Dendritic cell treated with granulocyte-macrophage colony-stimulating factor and Interleukin-4, amounts not matched to agents 40 ng/mL and 50 ng/mL, for 4 days (primary cell): Measurements from ENCODE around the gene MX1.

Experiments
- H3K27ac Mint-ChIP-seq: one replicate; pipeline ENCODE4 v1.8.0; 2022; ENCODE audit warnings: mild to moderate bottlenecking, mixed read lengths
- H3K27me3 Mint-ChIP-seq: one replicate; pipeline ENCODE4 v1.8.0; 2022; ENCODE audit warnings: mild to moderate bottlenecking, mixed read lengths
- H3K36me3 Mint-ChIP-seq: one replicate; pipeline ENCODE4 v1.8.0; 2022; ENCODE audit warnings: low read depth, mixed read lengths
- H3K4me1 Mint-ChIP-seq: one replicate; pipeline ENCODE4 v1.8.0; 2022; ENCODE audit warnings: low read depth, mixed read lengths
- H3K4me3 Mint-ChIP-seq: one replicate; pipeline ENCODE4 v1.8.0; 2022; ENCODE audit warnings: mild to moderate bottlenecking, moderate library complexity, mixed read lengths
- H3K9me3 Mint-ChIP-seq: one replicate; pipeline ENCODE4 v1.8.0; 2022; ENCODE audit warnings: mixed read lengths
- intact Hi-C: fragments of 100-400 bp; cut with micrococcal nuclease; formaldehyde crosslinking; loops from one replicate; pipeline ENCODE4 v1.15.0; 2022

The MX1 gene, protein sequence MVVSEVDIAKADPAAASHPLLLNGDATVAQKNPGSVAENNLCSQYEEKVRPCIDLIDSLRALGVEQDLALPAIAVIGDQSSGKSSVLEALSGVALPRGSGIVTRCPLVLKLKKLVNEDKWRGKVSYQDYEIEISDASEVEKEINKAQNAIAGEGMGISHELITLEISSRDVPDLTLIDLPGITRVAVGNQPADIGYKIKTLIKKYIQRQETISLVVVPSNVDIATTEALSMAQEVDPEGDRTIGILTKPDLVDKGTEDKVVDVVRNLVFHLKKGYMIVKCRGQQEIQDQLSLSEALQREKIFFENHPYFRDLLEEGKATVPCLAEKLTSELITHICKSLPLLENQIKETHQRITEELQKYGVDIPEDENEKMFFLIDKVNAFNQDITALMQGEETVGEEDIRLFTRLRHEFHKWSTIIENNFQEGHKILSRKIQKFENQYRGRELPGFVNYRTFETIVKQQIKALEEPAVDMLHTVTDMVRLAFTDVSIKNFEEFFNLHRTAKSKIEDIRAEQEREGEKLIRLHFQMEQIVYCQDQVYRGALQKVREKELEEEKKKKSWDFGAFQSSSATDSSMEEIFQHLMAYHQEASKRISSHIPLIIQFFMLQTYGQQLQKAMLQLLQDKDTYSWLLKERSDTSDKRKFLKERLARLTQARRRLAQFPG

DNA sequence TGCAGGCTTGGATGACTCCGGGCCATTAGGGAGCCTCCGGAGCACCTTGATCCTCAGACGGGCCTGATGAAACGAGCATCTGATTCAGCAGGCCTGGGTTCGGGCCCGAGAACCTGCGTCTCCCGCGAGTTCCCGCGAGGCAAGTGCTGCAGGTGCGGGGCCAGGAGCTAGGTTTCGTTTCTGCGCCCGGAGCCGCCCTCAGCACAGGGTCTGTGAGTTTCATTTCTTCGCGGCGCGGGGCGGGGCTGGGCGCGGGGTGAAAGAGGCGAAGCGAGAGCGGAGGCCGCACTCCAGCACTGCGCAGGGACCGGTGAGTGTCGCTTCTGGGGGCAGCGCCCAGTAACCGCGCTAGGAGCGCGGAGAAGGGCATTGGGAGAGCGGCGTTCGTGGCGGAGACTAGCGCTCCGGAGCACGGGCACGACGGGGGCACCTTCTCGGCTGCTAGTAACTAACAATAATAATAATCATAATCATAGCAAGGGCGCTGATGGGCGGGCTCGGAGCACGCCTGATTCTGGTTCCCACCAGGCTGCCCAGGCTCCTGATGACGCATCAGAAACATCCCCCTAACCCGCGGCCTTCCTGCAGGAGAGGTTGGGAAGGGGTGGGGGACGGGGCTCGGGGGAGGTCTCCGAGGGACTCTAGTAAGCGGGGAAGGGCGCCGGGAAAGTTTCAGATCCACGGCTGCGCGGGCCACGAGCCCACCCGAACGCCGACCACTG, at the start of gene MX1:
MX1 (plus strand) TSS at position 286 of the 722 bp plus-strand sequence. CDS start 5,832 bp downstream, outside the sequence.
- peaks cover 7% of the 10 kb centered on the region for H3K36me3 Mint-ChIP-seq
- peak within 1 kb of the TSS; percentile 87 for H3K27ac Mint-ChIP-seq
- intact Hi-C loops, result no loop called here

DNA sequence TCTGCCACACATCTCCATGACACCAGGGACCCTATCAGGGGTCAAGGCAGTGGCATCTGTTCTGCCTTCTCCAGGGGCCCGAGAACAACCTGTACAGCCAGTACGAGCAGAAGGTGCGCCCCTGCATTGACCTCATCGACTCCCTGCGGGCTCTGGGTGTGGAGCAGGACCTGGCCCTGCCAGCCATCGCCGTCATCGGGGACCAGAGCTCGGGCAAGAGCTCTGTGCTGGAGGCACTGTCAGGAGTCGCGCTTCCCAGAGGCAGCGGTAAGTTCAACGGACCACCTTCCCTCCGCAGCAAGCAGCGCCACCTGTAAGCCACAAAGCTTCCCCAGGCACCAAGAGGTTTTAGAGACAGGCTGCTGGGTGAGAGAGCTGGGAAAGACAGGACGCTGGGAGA, 48.3 kb upstream of the MX1 start:
- Mint-ChIP-seq H3K36me3 (peaks cover 76% of the 10 kb centered on the region), H3K4me1 (no peaks in the 10 kb centered on the region), H3K27ac (no peak overlapping the region)

More for the DNA sequence above, at the start of gene MX1:
- Mint-ChIP-seq H3K9me3 (no peaks in the 10 kb centered on the region), H3K4me1 (peaks cover 48% of the 10 kb centered on the region), H3K27me3 (peaks cover 24% of the 10 kb centered on the region), H3K4me3 (peak within 1 kb of the TSS; percentile 91)

DNA sequence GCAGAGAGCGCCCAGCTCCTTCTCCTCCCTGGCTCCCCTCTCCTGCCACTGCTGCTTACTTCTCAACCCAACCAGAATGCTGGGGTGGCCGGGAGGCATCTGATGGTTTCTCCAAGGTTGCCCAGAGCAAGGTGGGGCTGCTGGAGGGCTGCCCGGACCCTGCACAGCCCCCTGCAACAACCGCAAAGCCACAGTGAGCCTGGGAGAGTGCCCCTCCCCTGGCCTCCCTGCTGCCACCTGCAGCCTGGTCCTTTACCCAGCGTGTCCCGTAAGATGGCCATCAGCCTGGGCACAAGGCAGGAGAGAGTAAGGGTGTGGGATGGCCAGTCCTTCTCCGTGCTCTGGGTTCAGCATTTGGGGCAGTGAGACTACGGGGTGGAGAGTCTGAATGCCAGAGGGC, 47.2 kb upstream of the MX1 start:
- Mint-ChIP-seq H3K36me3 (peaks cover 82% of the 10 kb centered on the region), H3K4me3 (no peak overlapping the region), H3K27me3 (no peaks in the 10 kb centered on the region), H3K4me1 (no peaks in the 10 kb centered on the region), H3K9me3 (peaks cover 6% of the 10 kb centered on the region), H3K27ac (no peak overlapping the region)
- intact Hi-C loops, result no loop called here

More for the DNA sequence above, 48.3 kb upstream of the MX1 start:
- no peaks in the 10 kb centered on the region for H3K27me3 Mint-ChIP-seq
- peaks cover 6% of the 10 kb centered on the region for H3K9me3 Mint-ChIP-seq
- intact Hi-C loops, result no loop called here
- H3K4me3 Mint-ChIP-seq, result no peak overlapping the region

DNA sequence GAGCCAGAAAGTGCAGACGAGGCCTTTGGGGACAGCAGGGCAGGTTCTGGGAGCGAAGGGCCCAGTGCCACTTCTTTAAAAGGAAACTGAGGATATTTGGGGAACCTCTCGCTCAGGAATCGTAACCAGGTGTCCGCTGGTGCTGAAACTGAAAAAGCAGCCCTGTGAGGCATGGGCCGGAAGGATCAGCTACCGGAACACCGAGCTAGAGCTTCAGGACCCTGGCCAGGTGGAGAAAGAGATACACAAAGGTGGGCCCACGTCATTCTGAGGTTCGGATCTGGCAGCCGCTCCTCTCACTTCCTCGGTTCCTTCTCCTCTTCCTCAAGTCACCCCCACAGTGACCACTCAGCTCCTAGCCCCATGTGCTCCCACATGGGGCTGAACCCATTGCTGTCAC, 46.1 kb upstream of the MX1 start:
- peaks cover 86% of the 10 kb centered on the region for H3K36me3 Mint-ChIP-seq
- H3K4me3 Mint-ChIP-seq, result no peak overlapping the region
- intact Hi-C loops, result no loop called here
- H3K27me3 Mint-ChIP-seq, result no peaks in the 10 kb centered on the region
- H3K4me1 Mint-ChIP-seq, result no peaks in the 10 kb centered on the region
- H3K27ac Mint-ChIP-seq, result no peak overlapping the region
- H3K9me3 Mint-ChIP-seq, result peaks cover 6% of the 10 kb centered on the region

DNA sequence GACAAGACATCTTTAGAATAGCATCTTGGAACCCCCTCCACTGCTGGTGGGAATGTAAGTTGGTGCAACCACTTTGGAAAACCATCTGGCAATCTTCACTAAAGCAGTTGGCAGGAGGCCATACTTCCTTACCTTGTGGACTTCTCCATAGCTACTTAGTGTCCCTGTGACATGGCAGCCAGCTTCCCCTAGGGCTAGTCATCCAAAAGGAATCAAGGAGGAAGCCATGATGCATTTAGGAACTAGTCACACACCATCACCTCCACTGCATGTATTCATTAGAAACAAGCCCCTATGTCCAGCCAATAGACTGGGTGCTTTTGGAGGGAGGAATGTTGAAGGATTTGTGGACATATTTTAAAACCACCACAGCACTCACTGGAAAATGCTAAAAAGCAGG, 44.3 kb upstream of the MX1 start:
- H3K27me3 Mint-ChIP-seq, result no peaks in the 10 kb centered on the region
- no peak overlapping the region for H3K27ac Mint-ChIP-seq
- intact Hi-C loops, result no loop called here
- no peaks in the 10 kb centered on the region for H3K4me1 Mint-ChIP-seq
- H3K36me3 Mint-ChIP-seq, result peaks cover 89% of the 10 kb centered on the region
- H3K9me3 Mint-ChIP-seq, result peaks cover 6% of the 10 kb centered on the region
- H3K4me3 Mint-ChIP-seq, result no peak overlapping the region

DNA sequence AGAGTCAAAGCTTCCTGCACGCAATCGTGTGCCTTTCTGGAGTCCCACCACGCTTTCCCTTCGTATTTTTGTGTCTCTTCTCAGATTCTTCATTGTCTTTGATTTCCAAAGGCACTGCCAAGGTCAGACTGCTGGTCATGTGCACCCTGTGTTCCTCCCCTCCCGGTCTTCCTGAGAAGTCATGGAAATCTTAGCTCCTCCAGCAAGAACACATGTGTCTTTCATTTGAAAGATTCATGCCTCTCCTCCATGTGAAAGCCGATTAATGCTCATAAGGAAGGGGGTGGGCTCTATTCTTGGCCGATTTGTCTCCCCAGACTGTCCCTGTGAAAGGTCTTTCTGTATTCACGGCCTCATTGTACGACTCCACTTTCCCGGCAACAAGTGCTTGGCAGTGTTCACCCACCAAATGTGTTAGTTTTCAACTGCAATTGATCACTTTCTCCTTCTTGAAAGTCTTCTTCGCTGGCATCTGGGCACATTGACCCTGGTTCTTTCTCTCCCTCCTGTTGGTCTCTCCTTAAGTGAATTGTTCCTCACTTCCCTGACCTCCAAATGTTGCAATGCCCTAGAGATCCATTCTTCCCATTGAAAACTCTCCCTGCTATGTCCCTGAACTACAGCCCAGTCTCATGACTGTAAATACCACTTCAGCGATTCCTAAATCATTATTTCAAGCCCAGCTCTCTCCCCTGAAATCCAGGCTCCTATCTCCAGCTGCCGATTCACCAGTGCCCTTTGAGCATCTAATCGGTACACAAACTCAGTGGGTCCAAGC, 38.8 kb upstream of the MX1 start:
- Mint-ChIP-seq H3K27me3 (no peaks in the 10 kb centered on the region), H3K9me3 (no peaks in the 10 kb centered on the region), H3K27ac (no peak overlapping the region), H3K4me3 (no peak overlapping the region), H3K36me3 (peaks cover 70% of the 10 kb centered on the region), H3K4me1 (no peaks in the 10 kb centered on the region)
- intact Hi-C loops, result no loop called here

DNA sequence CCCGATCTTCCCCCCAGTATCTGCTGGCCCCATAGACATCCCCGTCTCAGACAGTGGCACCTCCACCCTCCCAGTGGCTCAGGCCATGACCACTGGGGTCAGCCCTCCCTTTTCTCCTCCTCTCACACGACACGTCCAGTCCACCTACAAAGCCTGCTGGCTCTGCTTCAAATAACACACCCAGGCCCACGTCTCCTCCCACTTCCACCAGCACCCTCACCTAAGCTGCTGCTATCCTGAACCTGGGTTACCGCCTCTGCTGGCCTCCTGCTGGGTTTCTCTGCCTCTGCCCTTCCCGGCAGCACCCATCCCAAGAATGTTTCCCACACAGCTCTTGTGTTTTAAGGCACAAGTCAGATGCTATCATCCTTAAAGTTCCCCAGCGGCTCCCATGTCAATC, 38.2 kb upstream of the MX1 start:
- no peaks in the 10 kb centered on the region for H3K9me3 Mint-ChIP-seq
- no peaks in the 10 kb centered on the region for H3K27me3 Mint-ChIP-seq
- intact Hi-C loops, result no loop called here
- no peak overlapping the region for H3K27ac Mint-ChIP-seq
- no peaks in the 10 kb centered on the region for H3K4me1 Mint-ChIP-seq
- no peak overlapping the region for H3K4me3 Mint-ChIP-seq
- peaks cover 67% of the 10 kb centered on the region for H3K36me3 Mint-ChIP-seq

DNA sequence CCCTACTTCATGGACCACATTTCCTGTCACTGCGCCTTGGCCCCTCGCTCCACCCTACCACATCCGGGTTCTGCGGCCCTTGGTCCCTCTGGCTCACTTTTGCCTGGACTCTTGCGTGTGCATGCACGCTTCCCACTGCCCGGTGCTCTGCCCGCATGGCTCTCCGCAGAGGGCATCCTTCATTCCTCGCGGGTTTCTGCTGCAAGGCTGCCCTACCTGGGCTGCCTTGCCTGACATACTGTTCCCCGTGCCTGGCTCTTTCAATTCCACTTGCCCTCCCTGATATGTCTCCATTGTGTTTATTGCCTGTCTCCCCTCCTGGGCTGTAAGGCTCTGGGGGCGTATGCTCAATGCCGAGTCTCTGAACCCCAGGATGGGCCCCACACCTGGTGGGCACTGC, 37.8 kb upstream of the MX1 start:
- intact Hi-C loops, result no loop called here
- no peaks in the 10 kb centered on the region for H3K4me1 Mint-ChIP-seq
- H3K27ac Mint-ChIP-seq, result no peak overlapping the region
- H3K27me3 Mint-ChIP-seq, result no peaks in the 10 kb centered on the region
- peaks cover 65% of the 10 kb centered on the region for H3K36me3 Mint-ChIP-seq
- H3K9me3 Mint-ChIP-seq, result no peaks in the 10 kb centered on the region
- H3K4me3 Mint-ChIP-seq, result no peak overlapping the region

DNA sequence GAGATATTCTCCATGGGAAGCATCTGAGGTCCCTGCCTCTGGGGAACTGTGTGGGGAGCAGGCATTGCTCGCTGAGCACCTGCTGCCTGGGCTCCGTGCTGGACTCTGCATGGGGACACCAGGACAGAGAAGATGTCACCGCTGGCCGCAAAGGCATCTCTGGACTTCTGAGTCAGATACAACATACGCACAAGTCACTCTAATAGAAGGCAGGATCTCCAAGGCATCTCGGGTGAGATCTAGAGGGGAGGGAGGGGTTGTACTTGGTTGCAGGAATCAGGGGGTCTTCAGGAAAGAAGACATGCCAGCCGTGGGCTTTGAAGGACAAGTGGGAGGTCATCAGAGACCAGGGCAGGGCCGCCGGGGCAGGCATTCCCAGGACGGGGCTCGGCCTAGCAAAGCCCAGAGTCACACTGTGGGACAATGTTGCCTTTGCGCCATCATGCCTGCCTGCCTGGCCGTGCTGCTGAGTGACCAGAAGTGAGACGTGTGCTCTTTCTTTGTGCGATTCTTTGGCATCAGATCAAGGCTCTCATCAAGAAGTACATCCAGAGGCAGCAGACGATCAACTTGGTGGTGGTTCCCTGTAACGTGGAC, 35.9 kb upstream of the MX1 start:
- Mint-ChIP-seq H3K4me1 (peaks cover 18% of the 10 kb centered on the region), H3K9me3 (no peaks in the 10 kb centered on the region), H3K27me3 (no peaks in the 10 kb centered on the region), H3K27ac (no peak overlapping the region), H3K4me3 (no peak overlapping the region), H3K36me3 (peaks cover 68% of the 10 kb centered on the region)
- intact Hi-C loops, result no loop called here

DNA sequence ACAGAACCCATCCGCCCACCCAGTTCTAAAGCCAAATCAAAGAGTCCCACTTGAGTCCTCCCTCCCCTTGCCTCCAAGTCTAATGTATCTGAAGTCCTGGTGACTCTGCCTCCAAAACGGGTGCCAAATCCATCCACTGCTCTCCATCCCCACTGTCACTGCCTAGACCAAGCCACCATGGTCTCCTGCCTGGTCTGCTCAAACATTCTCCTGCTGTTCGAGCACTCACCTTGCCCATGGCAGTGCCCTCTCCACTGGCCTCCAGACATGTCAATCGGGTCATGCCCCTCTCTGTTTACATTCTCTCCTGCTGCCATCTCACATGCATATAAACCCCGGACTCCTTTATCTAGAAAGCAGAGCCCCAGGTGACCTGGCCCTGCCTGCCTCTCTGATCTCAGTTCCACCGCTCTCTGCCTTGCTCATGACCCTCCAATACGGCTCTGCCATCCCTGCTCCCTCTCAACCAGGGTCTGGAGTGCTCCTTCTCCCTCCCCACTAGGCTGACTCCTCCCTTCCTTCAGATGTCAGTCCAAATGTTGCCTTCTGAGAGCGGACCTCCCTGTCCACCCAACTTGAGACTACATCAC, 32.1 kb upstream of the MX1 start:
- H3K36me3 Mint-ChIP-seq, result peaks cover 46% of the 10 kb centered on the region
- intact Hi-C loops, result no loop called here
- no peaks in the 10 kb centered on the region for H3K9me3 Mint-ChIP-seq
- no peaks in the 10 kb centered on the region for H3K27me3 Mint-ChIP-seq
- peak overlapping the region; percentile 21 for H3K27ac Mint-ChIP-seq
- H3K4me3 Mint-ChIP-seq, result no peak overlapping the region
- peaks cover 47% of the 10 kb centered on the region for H3K4me1 Mint-ChIP-seq

DNA sequence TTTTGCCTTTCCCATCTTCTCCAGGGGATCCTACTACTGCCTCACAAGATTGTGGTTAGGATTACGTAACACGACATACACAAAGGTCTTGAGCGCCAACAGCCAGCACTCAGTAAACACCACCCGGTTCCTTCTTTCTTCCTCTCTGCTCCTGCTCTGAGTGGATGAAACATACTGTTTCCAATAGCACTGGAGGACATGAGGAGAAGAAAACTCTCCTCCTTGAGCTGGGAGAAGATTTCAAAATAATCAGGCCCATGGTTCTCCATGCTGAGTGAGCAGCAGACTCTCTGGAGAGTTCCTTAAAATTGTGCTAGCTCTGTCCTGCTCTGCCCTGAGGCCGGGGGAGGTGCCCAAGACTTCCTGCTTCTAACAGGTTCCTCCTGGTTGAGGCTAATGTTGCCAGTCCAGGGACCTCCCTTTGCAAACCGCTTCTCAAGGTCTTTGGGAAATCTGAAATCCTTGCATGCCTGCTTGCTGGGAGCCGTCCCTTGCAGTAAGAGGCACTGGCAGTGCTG, 29.4 kb upstream of the MX1 start:
- Mint-ChIP-seq H3K9me3 (no peaks in the 10 kb centered on the region), H3K4me3 (no peak overlapping the region), H3K27me3 (no peaks in the 10 kb centered on the region), H3K27ac (peak overlapping the region; percentile 81), H3K36me3 (peaks cover 62% of the 10 kb centered on the region), H3K4me1 (peaks cover 47% of the 10 kb centered on the region)
- intact Hi-C loops, result loop anchor here (2.0 kb wide), 1 partner anchor 36 kb away; no protein-coding TSS in a partner anchor

DNA sequence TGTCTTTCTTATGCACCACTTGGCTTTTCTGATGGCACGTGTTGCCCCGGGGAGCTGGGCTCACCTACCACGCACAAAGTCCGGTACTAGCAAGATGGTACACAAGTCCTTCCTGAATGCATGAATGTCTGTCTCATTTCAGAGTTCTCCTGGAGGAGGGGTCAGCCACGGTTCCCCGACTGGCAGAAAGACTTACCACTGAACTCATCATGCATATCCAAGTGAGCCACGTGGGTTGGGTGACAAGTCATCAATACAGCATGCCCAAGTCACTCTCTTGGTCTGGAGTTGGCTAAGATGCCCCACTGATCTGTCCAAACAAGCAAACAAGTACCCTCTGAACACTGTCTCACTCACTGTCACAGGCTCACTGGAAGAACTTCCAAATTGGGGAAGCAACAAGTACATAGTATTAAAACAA, 28.6 kb upstream of the MX1 start:
- H3K27me3 Mint-ChIP-seq, result no peaks in the 10 kb centered on the region
- intact Hi-C loops, result loop anchor here (2.0 kb wide), 1 partner anchor 37 kb away; no protein-coding TSS in a partner anchor
- no peak overlapping the region for H3K4me3 Mint-ChIP-seq
- H3K36me3 Mint-ChIP-seq, result peaks cover 66% of the 10 kb centered on the region
- H3K4me1 Mint-ChIP-seq, result peaks cover 47% of the 10 kb centered on the region
- H3K27ac Mint-ChIP-seq, result peak overlapping the region; percentile 81
- H3K9me3 Mint-ChIP-seq, result no peaks in the 10 kb centered on the region

DNA sequence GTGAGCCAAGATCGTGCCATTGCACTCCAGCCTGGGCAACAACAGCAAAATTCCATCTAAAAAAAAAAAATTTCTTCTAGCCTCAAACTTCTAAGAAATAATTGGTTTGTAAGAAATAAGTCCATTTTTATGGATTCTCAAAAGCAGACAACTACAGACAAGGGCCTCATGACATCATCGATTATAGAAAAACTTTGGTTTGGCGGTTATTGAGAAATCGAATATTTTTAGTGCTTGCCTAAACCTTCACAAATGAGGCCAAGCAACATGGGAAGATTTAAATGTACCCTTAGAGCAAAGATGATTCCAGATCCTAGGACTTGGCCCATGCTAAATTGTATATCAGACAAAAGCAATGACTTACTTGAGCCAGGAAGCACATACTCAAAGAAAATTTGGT, 27.8 kb upstream of the MX1 start:
- peaks cover 71% of the 10 kb centered on the region for H3K36me3 Mint-ChIP-seq
- intact Hi-C loops, result no loop called here
- no peaks in the 10 kb centered on the region for H3K9me3 Mint-ChIP-seq
- H3K27me3 Mint-ChIP-seq, result no peaks in the 10 kb centered on the region
- H3K27ac Mint-ChIP-seq, result peak overlapping the region; percentile 81
- no peak overlapping the region for H3K4me3 Mint-ChIP-seq
- H3K4me1 Mint-ChIP-seq, result peaks cover 47% of the 10 kb centered on the region
